PFSK-1 (cell line): ENCODE measurements around the gene PHLDB1.

Experiments used
- FOXP2 ChIP-seq: optimal IDR thresholded peaks from 2 replicates; pipeline ENCODE3; 2011; ENCODE audit warnings: borderline replicate concordance, control low read depth, inconsistent platforms; ENCODE audit not compliant: insufficient read depth; ENCODE audit errors: extremely low read length, extremely low read depth
- POLR2AphosphoS5 ChIP-seq: IDR thresholded peaks from 2 replicates; pipeline ENCODE4 v1.6.1; 2012; ENCODE audit warnings: low read depth, mild to moderate bottlenecking, control low read depth, low read length, moderate library complexity
- SIN3A ChIP-seq: IDR thresholded peaks from 2 replicates; pipeline ENCODE4 v1.6.1; 2012; ENCODE audit warnings: mild to moderate bottlenecking, low read length, moderate library complexity, borderline replicate concordance; ENCODE audit not compliant: insufficient read depth
- TAF1 ChIP-seq: IDR thresholded peaks from 2 replicates; pipeline ENCODE4 v1.6.1; 2012; ENCODE audit warnings: low read length, control low read depth, borderline replicate concordance; ENCODE audit not compliant: insufficient read depth
- TF ChIP-seq, protein P1 (sequence below), 2 experiments: IDR thresholded peaks; 2 replicates each; pipeline versions ENCODE4 v1.6.1 to v1.8.0; 2011 to 2012; ENCODE audit warnings: low read depth in 2 of 2, low read length in 2 of 2, control low read depth in 1 of 2, inconsistent platforms in 1 of 2, mild to moderate bottlenecking in 1 of 2, moderate library complexity in 1 of 2; ENCODE audit not compliant: insufficient read depth in 1 of 2

PHLDB1 gene

DNA sequence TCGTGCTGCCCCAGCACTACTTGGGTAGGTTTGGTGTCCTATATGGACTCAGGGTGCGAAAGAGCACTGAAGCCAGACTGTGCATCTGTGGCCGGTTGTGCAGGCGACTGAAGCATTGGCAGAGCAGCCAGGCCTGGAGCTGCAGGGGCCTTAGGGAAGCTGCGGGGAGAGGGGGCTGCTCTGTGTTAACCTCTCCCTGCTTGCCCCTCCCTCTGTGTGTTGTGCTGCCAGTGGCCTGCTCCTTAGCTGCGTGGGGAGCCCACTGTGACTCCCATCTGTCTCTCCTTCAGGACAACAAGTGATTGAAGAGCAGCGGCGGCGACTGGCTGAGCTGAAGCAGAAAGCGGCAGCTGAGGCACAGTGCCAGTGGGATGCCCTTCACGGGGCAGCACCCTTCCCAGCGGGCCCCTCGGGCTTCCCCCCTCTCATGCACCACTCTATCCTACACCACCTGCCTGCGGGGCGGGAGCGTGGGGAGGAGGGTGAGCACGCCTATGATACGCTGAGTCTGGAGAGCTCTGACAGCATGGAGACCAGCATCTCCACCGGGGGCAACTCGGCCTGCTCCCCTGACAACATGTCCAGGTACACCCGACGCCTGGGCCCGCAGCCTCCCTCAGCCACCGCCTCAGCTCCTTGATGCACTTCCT, 37.8 kb downstream of the PHLDB1 start:
- TF ChIP-seq TAF1 (no peak), POLR2AphosphoS5 (no peak), SIN3A (no peak), FOXP2 (no peak)
- TF ChIP-seq, protein P1, sequence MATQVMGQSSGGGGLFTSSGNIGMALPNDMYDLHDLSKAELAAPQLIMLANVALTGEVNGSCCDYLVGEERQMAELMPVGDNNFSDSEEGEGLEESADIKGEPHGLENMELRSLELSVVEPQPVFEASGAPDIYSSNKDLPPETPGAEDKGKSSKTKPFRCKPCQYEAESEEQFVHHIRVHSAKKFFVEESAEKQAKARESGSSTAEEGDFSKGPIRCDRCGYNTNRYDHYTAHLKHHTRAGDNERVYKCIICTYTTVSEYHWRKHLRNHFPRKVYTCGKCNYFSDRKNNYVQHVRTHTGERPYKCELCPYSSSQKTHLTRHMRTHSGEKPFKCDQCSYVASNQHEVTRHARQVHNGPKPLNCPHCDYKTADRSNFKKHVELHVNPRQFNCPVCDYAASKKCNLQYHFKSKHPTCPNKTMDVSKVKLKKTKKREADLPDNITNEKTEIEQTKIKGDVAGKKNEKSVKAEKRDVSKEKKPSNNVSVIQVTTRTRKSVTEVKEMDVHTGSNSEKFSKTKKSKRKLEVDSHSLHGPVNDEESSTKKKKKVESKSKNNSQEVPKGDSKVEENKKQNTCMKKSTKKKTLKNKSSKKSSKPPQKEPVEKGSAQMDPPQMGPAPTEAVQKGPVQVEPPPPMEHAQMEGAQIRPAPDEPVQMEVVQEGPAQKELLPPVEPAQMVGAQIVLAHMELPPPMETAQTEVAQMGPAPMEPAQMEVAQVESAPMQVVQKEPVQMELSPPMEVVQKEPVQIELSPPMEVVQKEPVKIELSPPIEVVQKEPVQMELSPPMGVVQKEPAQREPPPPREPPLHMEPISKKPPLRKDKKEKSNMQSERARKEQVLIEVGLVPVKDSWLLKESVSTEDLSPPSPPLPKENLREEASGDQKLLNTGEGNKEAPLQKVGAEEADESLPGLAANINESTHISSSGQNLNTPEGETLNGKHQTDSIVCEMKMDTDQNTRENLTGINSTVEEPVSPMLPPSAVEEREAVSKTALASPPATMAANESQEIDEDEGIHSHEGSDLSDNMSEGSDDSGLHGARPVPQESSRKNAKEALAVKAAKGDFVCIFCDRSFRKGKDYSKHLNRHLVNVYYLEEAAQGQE (IDR thresholded peaks at IDR 0.05; ENCODE audit: insufficient read depth in 1 of 2, low read depth in 2 of 2, low read length in 2 of 2): no peak

DNA sequence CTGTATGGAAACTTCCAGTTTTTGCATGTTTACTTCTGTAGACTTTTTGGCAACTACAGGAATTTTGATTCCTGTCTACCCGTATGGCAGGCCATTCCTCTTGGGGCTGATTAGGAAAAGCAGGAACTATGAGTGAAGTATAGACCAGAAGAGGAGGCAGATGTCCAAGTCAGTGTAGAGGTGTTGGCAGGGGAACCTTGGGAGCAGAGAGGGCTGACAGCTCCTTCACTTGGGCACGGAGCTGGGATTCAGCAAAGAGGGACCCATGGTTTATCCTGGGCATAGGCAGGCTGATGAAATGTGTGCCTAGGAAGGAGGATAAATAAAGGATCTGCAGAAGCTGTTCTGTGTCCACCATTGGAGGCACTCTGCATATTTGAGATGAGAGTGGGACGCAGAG, 39.0 kb downstream of the PHLDB1 start:
- TF ChIP-seq TAF1: no peak
- no peak for TF ChIP-seq SIN3A
- TF ChIP-seq POLR2AphosphoS5: no peak
- no peak for TF ChIP-seq FOXP2
- TF ChIP-seq, protein P1 (IDR thresholded peaks at IDR 0.05; ENCODE audit: insufficient read depth in 1 of 2, low read depth in 2 of 2, low read length in 2 of 2): no peak

DNA sequence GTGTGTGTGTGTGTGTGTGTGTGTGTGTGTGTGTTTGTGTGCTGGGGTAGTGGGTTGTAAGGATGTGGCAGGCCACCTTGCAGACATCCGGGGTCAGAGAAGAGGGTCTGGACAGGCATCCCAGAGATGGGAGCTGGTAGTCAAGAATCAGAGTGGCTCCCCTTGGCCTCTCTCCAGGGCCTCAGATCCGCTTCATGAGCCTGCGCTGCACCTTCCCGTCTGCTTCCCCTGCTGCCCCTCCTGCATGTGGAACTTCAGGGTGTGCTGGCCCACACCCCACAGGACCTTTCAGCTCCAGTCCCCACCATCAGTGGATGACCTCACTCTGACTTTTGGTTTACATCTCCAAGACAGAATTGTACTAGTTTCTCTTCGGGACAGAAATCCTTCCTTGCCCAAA, 40.9 kb downstream of the PHLDB1 start:
- TF ChIP-seq, protein P1 (IDR thresholded peaks at IDR 0.05; ENCODE audit: insufficient read depth in 1 of 2, low read depth in 2 of 2, low read length in 2 of 2): no peak
- TF ChIP-seq POLR2AphosphoS5 (no peak), TAF1 (no peak), SIN3A (no peak), FOXP2 (no peak)

DNA sequence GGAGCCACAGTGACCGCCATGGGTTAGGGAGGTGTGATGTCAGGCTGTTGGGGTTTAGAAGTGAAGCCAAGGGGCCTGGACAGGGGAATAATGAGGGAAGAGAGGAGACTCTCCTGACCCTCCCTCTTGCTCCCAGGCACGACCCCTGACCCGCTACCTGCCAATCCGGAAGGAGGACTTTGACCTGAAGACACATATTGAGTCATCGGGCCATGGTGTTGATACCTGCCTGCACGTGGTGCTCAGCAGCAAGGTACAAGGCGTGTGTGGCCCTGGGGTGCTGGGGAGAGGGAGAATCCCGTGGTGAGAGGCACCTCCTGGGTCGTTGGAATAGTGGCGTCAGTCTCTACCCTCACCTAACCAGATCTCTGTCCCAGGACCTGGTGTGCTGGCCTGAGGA, 42.5 kb downstream of the PHLDB1 start:
- no peak for TF ChIP-seq TAF1
- TF ChIP-seq, protein P1 (IDR thresholded peaks at IDR 0.05; ENCODE audit: insufficient read depth in 1 of 2, low read depth in 2 of 2, low read length in 2 of 2): no peak
- TF ChIP-seq SIN3A: no peak
- TF ChIP-seq FOXP2: no peak
- no peak for TF ChIP-seq POLR2AphosphoS5

DNA sequence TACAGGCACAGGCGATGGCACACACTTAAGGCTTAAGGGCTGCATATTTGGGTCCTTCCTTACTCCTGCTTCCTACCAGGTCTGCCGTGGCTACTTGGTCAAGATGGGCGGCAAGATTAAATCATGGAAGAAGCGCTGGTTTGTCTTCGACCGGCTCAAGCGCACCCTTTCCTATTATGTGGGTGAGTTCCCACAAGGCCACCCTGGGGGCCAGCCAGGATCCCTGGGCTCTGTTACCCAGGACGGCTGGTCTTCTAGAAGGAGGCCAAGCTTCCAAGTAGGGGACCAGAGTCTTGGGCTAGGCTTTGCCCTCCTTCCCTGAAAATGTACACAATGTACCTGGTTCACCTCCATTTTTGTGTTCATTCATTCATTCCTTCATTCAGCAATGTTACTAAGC, 43.0 kb downstream of the PHLDB1 start:
- TF ChIP-seq SIN3A: no peak
- no peak for TF ChIP-seq POLR2AphosphoS5
- TF ChIP-seq FOXP2: no peak
- TF ChIP-seq, protein P1 (IDR thresholded peaks at IDR 0.05; ENCODE audit: insufficient read depth in 1 of 2, low read depth in 2 of 2, low read length in 2 of 2): no peak
- no peak for TF ChIP-seq TAF1
